HG02938 (cell line): ENCODE results near the gene HACE1.
"Not testable (repeated sequence)": the region's sequence is repeated elsewhere in the genome, so short reads cannot be mapped to it uniquely, and the experiment has no call there.

Source experiments
- ATAC-seq: cut with Tn5 transposase; IDR thresholded peaks from one replicate; pipeline ENCODE4 v1.9.1; 2021; ENCODE audit warnings: mild to moderate bottlenecking, moderate library complexity; ENCODE audit not compliant: unreplicated experiment

The HACE1 gene

DNA sequence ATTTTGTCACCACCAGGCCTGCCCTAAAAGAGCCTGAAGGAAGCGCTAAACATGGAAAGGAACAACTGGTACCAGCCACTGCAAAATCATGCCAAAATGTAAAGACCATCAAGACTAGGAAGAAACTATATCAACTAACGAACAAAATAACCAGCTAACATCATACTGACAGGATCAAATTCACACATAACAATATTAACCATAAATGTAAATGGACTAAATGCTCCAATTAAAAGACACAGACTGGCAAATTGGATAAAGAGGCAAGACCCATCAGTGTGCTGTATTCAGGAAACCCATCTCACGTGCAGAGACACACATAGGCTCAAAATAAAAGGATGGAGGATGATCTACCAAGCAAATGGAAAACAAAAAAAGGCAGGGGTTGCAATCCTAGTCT lies 120.6 kb downstream of the HACE1 start:
- ATAC-seq = not testable (repeated sequence)

- not testable (repeated sequence) for ATAC-seq
Observed at GRCh38 chr6:104737567-104737966, 122.2 kb downstream of the HACE1 start.

- no peak for ATAC-seq
Observed at GRCh38 chr6:104736545-104736944, 123.2 kb downstream of the HACE1 start.

- no peak for ATAC-seq
Observed at GRCh38 chr6:104730450-104730849, 129.3 kb downstream of the HACE1 start.

DNA sequence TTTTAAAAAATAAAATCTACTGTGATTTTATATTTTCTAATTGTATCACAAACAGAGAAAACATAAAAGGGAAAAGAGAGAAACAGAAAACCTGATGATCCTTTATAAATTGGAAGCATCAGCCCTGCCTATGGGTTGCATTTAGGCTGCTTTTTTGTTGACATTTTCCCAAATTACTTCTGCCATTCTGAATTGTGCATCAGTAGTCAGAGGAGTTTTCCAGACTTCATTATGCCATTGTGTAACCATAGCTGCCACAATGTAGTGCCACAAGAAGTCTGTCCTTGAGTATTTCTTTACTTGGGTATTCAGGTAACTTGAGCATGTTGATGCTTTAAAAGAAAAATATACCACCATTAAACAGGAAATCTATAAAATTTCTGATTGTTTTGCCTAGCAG lies 130.3 kb downstream of the HACE1 start:
- ATAC-seq = no peak

DNA sequence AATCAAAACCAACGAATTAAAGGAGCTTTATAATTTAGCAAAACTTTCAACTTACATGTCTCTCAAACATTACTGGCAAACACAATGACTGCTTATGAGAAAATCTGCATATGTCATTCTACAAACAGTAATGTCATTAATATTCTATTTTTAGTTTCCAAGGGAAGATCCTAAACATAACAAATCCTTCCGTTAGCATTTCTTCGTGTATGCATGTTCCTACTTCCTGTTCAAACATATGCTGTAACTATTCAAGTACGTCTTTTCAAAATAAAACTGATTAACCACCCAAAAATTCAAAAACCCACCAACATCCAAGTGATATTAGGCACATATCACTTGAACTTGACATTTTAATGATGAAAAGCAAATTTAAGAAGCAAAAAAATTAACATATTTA lies 131.3 kb downstream of the HACE1 start:
- ATAC-seq = no peak

DNA sequence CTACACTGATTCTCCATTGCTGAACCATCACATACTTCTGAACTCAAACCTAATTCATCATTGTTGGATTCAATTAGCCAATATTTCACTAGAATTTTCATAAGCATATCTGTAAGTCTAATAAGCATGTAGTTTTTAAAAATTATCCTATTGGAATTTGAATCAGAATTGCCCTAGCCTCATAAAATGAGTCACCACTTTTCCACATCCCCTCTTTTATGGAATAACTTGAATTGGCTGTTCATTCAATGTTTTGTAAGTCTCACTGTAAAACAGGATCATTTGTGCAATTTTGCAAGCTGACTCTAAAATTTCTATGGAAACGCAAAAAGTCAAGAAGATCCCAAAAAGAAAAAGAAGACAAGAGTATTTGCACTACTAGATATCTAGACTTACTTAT lies 141.0 kb downstream of the HACE1 start:
- no peak for ATAC-seq

- no peak for ATAC-seq
Observed at GRCh38 chr6:104716858-104717257, 142.9 kb downstream of the HACE1 start.

GRCh38 chr6:104714796-104715195 lies 144.9 kb downstream of the HACE1 start:
- ATAC-seq = no peak

GRCh38 chr6:104713982-104714381 lies 145.7 kb downstream of the HACE1 start:
- ATAC-seq = no peak

DNA sequence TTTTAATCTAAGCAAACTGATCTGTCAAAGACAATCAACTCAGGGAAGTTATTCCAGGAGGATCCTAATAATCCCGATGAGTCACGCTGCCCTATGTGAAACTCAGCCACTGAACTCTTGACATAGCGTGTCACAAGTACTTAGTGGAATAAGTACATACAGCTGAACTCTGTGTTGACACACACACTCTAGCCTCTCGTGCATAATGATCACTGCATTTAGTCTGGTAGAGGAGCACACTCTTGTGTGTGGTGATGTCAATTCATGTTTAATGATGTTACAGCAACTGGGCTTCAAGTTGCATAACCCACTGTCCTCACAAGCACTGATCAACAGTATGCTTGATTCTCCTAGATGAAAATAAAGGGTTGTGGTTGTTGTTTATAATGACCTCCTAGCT lies 148.3 kb downstream of the HACE1 start:
- no peak for ATAC-seq

DNA sequence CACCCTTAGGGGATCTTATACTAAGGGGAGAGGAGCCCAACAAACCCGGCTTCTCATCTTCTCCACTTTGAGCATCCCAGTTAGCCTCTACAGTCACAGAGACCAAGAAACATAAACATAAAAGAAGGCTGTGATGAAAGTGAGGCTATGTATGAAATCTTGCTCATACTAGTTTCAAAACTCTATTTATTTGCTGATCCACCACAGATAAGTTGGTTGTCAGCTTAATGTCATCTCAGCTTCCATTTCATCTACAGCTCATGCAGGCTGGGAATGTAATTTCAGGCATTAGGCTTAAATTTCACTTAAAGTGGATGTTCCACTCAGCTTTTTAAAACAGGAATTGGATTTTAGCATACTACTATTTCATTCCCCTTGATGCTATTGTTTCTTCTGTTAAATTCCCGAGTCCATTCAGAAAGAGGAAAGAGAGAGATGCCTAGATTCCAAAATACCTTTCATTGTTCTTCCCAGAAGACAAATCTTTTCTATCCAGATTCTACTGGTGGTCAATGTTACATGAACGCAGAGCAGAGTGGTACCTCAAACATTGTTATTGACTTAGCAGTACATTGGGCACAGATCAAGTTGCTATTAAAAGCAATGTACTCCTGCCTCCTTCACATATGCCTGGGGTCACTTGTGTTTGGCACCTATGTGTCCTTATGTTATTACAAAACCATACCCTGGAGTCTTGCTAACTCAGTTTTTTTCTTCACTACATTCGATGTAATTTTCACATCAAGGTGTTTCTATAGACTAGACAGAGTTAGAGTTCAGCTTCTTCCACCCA lies 149.0 kb downstream of the HACE1 start:
- no peak for ATAC-seq

DNA sequence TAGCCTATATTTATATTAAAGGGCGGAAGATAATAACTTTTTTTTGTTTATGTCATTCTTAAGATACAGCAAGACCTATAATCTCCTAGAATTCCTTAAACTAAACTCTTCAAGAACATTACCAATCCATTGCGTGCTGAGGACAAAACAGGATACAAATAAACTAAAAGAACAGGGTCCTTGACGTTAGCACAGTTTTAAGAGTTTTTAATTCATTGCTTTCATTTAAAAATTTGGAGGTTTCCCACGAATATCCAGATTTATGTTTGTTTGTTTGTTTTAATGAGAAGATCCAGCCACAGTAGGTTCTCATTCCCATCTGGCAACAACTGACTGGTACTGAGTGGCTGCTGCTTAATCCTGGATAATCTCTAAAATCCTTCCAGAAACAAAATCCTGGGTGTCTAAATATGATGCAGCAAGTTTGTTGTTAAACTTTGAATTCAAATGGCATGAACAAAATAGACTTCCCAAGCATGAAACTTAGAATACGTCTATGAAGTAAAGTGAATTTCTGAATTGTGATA lies 153.7 kb downstream of the HACE1 start:
- no peak for ATAC-seq

- no peak for ATAC-seq
Observed at GRCh38 chr6:104705095-104705707, 154.5 kb downstream of the HACE1 start.

GRCh38 chr6:104704191-104704590 lies 155.5 kb downstream of the HACE1 start:
- no peak for ATAC-seq

DNA sequence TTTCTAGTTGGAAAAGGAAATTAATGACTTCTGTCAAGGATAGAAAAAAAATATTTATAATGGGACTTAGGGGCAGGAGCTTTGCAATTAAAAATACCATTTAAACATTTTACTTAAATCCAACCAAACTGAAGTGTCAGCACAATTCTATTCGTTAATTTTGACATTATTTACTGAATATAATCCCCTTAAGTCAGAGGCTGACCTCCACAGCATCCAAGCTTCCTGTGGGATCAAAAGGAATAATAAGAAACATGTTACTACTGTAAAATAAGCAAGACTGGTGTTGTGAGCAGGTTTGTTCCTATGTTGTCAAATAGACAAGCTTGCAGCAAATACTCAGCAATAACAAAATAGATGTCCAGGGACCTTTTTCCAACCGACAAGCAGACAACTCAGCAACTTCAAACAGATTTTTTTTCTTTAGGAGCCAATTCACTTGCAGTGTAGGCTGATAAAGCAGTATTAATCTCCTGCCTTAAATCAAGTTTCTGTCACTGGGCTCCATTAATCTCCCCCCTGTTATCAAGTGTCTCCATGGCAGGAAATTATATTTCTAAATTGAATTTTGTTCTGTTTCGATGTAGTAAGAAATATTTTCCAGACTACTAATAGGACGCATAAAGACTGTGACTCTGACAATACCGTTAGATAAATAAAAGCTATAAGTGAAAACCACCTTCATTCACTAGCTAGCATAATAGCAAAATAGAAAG lies 157.4 kb downstream of the HACE1 start:
- no peak for ATAC-seq

DNA sequence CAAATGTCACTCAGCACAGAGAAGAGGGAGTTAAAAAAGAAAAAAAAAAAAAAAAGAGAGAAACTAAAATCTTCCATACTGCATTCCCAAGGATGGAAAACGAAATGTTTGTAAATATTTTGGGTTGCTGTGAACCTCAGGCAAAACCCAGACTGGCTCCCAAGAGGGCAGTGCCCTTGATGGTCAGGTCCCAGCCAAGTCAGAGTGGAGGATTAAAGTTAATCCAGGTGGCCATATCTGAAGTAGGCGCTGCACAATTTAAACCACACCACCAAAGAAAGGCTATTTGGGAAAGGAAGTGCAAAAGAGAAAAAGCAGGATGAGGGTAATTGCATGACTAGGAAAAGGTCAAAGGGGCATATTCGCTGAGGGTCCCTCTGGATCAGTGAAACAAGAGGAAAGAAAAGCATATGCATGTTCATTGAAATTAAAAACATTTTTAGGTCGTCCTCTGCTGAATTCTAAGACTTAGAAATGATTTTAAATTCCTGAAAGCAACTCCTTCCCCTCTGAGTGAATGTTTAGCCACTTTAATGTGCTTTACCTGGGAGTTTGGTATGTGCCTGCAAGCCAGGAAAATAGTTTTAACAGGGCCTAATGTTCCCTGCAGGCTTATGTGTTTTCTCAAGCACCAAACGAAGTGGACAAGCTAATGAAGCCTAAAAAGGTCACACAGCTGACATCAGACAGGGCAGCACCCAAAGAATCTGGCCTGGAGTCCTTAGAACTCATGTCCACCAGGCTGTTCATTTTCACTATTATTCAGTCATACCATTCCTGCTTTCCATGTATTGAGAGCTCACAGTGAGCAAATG lies 159.1 kb downstream of the HACE1 start:
- no peak for ATAC-seq

DNA sequence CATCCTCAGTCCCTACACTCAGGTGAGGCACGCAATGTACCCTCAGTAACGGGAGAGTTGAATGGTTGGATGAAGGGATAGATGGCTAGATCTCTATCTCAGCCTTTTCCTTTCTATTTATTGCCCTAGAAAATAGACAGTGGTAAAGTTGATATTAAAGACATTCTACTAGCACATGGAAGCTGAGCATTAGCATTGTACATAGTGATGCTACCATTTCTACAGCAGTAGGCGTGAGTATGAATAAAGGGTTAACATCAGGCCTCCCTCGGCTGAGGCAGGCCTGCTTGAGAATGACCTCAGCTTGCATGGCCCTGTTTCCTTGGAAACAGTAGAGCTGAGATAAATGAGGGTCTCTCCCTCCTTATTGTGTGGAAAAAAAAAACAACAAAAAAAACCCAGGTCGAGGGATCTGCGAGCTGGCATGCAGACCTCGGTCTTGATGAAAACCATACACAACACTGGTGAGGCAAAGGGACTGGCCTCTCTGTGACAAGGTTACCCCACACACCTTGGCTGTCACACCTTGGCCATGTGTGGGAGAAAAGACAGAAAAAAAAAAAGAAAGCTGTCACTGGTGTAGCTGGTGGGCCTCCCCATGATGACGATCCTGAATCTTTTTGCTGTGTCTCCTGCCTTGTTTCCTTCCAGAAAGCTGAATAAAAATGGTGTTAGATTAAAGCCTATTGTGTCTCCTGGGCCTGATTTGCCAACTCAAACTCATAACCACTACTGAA lies 160.0 kb downstream of the HACE1 start:
- ATAC-seq = no peak

DNA sequence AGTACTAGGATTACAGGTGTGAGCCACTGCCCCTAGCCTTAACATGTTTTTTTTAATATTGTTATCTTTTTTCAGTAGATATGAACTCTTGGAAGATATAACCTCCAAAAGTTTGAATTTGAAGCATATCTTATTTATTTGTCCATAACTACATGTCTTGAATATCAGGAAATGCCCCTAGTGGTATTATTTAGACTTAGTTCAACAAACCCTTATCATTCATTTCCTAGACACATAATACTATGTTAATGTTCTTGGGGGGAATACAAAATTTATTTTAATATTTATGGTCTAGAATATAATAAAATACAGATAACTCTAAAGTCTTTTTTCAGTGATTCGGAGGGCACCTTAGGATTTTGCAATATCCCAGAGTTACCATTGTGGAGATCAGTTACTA lies 160.7 kb downstream of the HACE1 start:
- no peak for ATAC-seq

DNA sequence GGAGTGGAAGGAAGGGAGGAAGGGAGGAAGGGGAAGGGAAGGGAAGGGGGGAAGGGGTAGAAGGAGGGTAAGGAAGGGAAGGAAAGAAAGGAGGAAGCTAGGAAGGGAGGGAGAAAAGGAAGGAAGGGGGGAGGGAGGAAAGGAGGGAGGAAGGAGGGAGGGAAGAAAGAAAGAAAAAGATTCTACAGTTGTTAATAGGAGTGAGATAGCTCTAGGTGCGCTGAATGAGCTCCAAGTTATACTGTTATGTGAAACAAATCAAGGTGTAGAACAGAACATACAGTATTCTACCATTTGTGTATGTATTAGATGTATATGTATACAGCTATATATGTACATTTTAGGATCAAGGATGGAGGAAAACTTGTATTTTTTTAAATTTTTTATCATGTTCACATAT lies 167.7 kb downstream of the HACE1 start:
- no peak for ATAC-seq
